H9 (cell line): Measurements from ENCODE around the gene SIPA1L2. TPM values are rescaled to one million over a fixed set of nuclear protein-coding genes. Genes with fewer than 3 reads are reported as not detected.

Source experiments
- DNase-seq: peaks from one replicate; pipeline ENCODE4 v3.0.0-alpha.2; 2017
- H2AFZ ChIP-seq: one replicate; pipeline ENCODE4 v1.6.1; 2013; ENCODE audit warnings: mild to moderate bottlenecking, low read length, control low read depth, moderate library complexity
- H2AK5ac ChIP-seq: 2 replicates; pipeline ENCODE4 v1.6.1; 2013; ENCODE audit warnings: low read length, control low read depth, mixed read lengths; ENCODE audit not compliant: insufficient read length
- H2BK120ac ChIP-seq: one replicate; pipeline ENCODE4 v1.6.1; 2013; ENCODE audit warnings: low read depth, mild to moderate bottlenecking, low read length, control low read depth, inconsistent platforms; ENCODE audit not compliant: poor library complexity, severe bottlenecking
- H2BK12ac ChIP-seq: 2 replicates; pipeline ENCODE4 v1.6.1; 2013; ENCODE audit warnings: low read length, control low read depth, mixed read lengths, low read depth; ENCODE audit not compliant: insufficient read length
- H2BK15ac ChIP-seq: 2 replicates; pipeline ENCODE4 v1.6.1; 2013; ENCODE audit warnings: low read depth, low read length, control low read depth
- H2BK20ac ChIP-seq: one replicate; pipeline ENCODE4 v1.6.1; 2013; ENCODE audit warnings: low read depth, mild to moderate bottlenecking, low read length, control low read depth, inconsistent platforms; ENCODE audit not compliant: poor library complexity, severe bottlenecking
- H2BK5ac ChIP-seq: 2 replicates; pipeline ENCODE4 v1.6.1; 2013; ENCODE audit warnings: low read length, control low read depth, mixed read lengths; ENCODE audit not compliant: insufficient read length
- H3K14ac ChIP-seq: 2 replicates; pipeline ENCODE4 v1.6.1; 2013; ENCODE audit warnings: low read length, control low read depth; ENCODE audit not compliant: insufficient read depth
- H3K18ac ChIP-seq: 2 replicates; pipeline ENCODE4 v1.6.1; 2013; ENCODE audit warnings: low read depth, mild to moderate bottlenecking, mixed read lengths, low read length, control low read depth; ENCODE audit not compliant: insufficient read length
- H3K23ac ChIP-seq: 2 replicates; pipeline ENCODE4 v1.6.1; 2013; ENCODE audit warnings: low read length, control low read depth, mixed read lengths, low read depth; ENCODE audit not compliant: insufficient read length
- H3K23me2 ChIP-seq: 2 replicates; pipeline ENCODE4 v1.6.1; 2013; ENCODE audit warnings: low read depth, mild to moderate bottlenecking, mixed read lengths, low read length, control low read depth; ENCODE audit not compliant: insufficient read length, poor library complexity, severe bottlenecking
- H3K27ac ChIP-seq: 2 replicates; pipeline ENCODE4 v1.5.1; 2013; ENCODE audit warnings: low read length, control low read depth, mixed read lengths, low read depth; ENCODE audit not compliant: insufficient read length
- H3K27me3 ChIP-seq: 2 replicates; pipeline ENCODE4 v1.6.1; 2013; ENCODE audit warnings: low read length, control low read depth, inconsistent platforms; ENCODE audit not compliant: insufficient read depth
- H3K4ac ChIP-seq: 2 replicates; pipeline ENCODE4 v1.6.1; 2013; ENCODE audit warnings: low read depth, mild to moderate bottlenecking, control low read depth, inconsistent platforms, low read length, moderate library complexity
- H3K4me1 ChIP-seq: 2 replicates; pipeline ENCODE4 v1.6.1; 2013; ENCODE audit warnings: low read length, control low read depth, inconsistent platforms; ENCODE audit not compliant: insufficient read depth
- H3K4me2 ChIP-seq: 2 replicates; pipeline ENCODE4 v1.6.1; 2013; ENCODE audit warnings: low read length, control low read depth, mixed read lengths; ENCODE audit not compliant: insufficient read length, insufficient read depth
- H3K56ac ChIP-seq: 2 replicates; pipeline ENCODE4 v1.6.1; 2013; ENCODE audit warnings: low read depth, mild to moderate bottlenecking, mixed read lengths, low read length, control low read depth; ENCODE audit not compliant: insufficient read length
- H3K79me1 ChIP-seq: 2 replicates; pipeline ENCODE4 v1.6.1; 2013; ENCODE audit warnings: low read depth, mild to moderate bottlenecking, moderate library complexity, low read length, control low read depth, inconsistent platforms; ENCODE audit not compliant: insufficient read depth, poor library complexity, severe bottlenecking
- H3K79me2 ChIP-seq: 2 replicates; pipeline ENCODE4 v1.6.1; 2013; ENCODE audit warnings: low read length, control low read depth, inconsistent platforms; ENCODE audit not compliant: insufficient read depth
- H3K9ac ChIP-seq: 2 replicates; pipeline ENCODE4 v1.6.1; 2013; ENCODE audit warnings: low read length, control low read depth, mixed read lengths; ENCODE audit not compliant: insufficient read length; ENCODE audit errors: extremely low read depth
- H3K9me3 ChIP-seq: one replicate; pipeline ENCODE4 v1.6.1; 2013; ENCODE audit warnings: low read depth, low read length, inconsistent platforms; ENCODE audit not compliant: control insufficient read depth
- H3T11ph ChIP-seq: one replicate; pipeline ENCODE4 v1.6.1; 2013; ENCODE audit warnings: mild to moderate bottlenecking, low read length, control low read depth, inconsistent platforms
- H4K20me1 ChIP-seq: one replicate; pipeline ENCODE4 v1.6.1; 2013; ENCODE audit not compliant: control insufficient read depth, insufficient read length, insufficient read depth
- H4K5ac ChIP-seq: 2 replicates; pipeline ENCODE4 v1.6.1; 2013; ENCODE audit warnings: low read depth, mild to moderate bottlenecking, mixed read lengths, low read length, control low read depth; ENCODE audit not compliant: insufficient read length
- H4K8ac ChIP-seq: replicated peaks from 2 replicates; pipeline ENCODE4 v1.6.1; 2013; ENCODE audit warnings: low read length, control low read depth, mixed read lengths, low read depth; ENCODE audit not compliant: insufficient read length
- H4K91ac ChIP-seq: 2 replicates; pipeline ENCODE4 v1.6.1; 2013; ENCODE audit warnings: low read depth, mild to moderate bottlenecking, moderate library complexity, mixed read lengths, low read length, control low read depth; ENCODE audit not compliant: insufficient read length
- H3K27ac Mint-ChIP-seq, 3 experiments: 2 replicates in 2 of 3; 3 replicates in 1 of 3; pipeline ENCODE4 v1.8.0; 2020 to 2021; ENCODE audit warnings: mixed read lengths in 3 of 3, mild to moderate bottlenecking in 1 of 3, moderate library complexity in 1 of 3
- H3K27me3 Mint-ChIP-seq: 2 replicates; pipeline ENCODE4 v1.8.0; 2021; ENCODE audit warnings: low read depth, mild to moderate bottlenecking, moderate library complexity, mixed read lengths
- H3K36me3 Mint-ChIP-seq, 3 experiments: 2 replicates in 2 of 3; 3 replicates in 1 of 3; pipeline ENCODE4 v1.8.0; 2020 to 2021; ENCODE audit warnings: low read depth in 3 of 3, mixed read lengths in 3 of 3; ENCODE audit not compliant: insufficient read depth in 1 of 3
- H3K4me1 Mint-ChIP-seq, 2 experiments: 2 replicates each; pipeline ENCODE4 v1.8.0; 2020; ENCODE audit warnings: mixed read lengths in 2 of 2
- H3K4me3 Mint-ChIP-seq, 2 experiments: 2 replicates in 1 of 2; 3 replicates in 1 of 2; pipeline ENCODE4 v1.8.0; 2020 to 2021; ENCODE audit warnings: mild to moderate bottlenecking in 2 of 2, mixed read lengths in 2 of 2, moderate library complexity in 1 of 2
- H3K9me3 Mint-ChIP-seq, 2 experiments: 2 replicates in 1 of 2; 3 replicates in 1 of 2; pipeline ENCODE4 v1.8.0; 2020; ENCODE audit warnings: mild to moderate bottlenecking in 2 of 2, mixed read lengths in 2 of 2, moderate library complexity in 1 of 2
- WGBS: extraction: QIAGEN DNeasy Blood & Tissue Kit; methylation state at CpG from one replicate; pipeline ENCODE4 v1.1.7; 2013; ENCODE audit warnings: missing lambda C conversion rate, low lambda C conversion rate, mixed read lengths; ENCODE audit not compliant: insufficient read length; ENCODE audit errors: extremely low coverage; 5-methylcytosine and 5-hydroxymethylcytosine counted together
- total RNA-seq: library from RNA; stranded (reverse); gene quantifications from 2 replicates; pipeline ENCODE4 v1.2.1, GENCODE V29; 2021
- TF ChIP-seq, protein P1 (sequence below): fragments of 200-600 bp; sonication (generic); conservative IDR thresholded peaks from 3 replicates; pipeline ENCODE4 v1.8.0; 2021; ENCODE audit warnings: antibody characterized with exemption, mild to moderate bottlenecking

The SIPA1L2 gene
- total RNA-seq, 1 experiment from 2014 or later = 5.2 TPM

DNA sequence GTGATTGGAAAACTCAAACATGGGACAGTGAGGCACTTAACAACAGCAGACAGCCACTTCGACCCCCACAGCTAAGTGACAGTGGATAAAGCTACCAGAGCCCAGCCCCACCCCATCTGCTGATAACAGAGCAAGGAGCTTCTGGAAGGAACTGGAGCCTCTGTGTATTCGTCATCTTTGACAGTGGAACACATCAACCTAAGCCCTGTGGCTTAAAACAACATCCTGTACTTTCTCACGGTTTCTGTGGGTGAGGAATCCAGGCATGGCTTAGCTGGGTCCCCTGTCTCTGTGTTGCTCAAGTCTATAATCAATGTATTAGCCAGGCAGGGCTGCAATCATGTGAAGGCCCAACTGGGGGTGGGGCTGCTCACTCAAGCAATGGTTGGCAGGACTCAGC, 18.4 kb upstream of the SIPA1L2 start:
- Histone ChIP-seq H2BK120ac (no peak overlapping the region), H3K23ac (no peak overlapping the region), H2BK12ac (no peak overlapping the region), H4K91ac (no peak overlapping the region), H2BK20ac (no peak overlapping the region), H3K23me2 (no peaks in the 10 kb centered on the region), H3T11ph (no peak overlapping the region), H4K8ac (no peak overlapping the region), H2AK5ac (no peak overlapping the region), H3K18ac (no peak overlapping the region), H3K9ac (no peak overlapping the region), H3K27ac (no peak overlapping the region), H3K56ac (no peak overlapping the region), H3K14ac (no peak overlapping the region), H3K4ac (no peak overlapping the region), H3K4me2 (no peak overlapping the region), H3K4me1 (no peaks in the 10 kb centered on the region), H2AFZ (no peak overlapping the region), H3K79me1 (no peaks in the 10 kb centered on the region), H3K9me3 (no peaks in the 10 kb centered on the region), H4K20me1 (no peaks in the 10 kb centered on the region), H4K5ac (no peak overlapping the region), H2BK5ac (no peak overlapping the region), H2BK15ac (no peak overlapping the region), H3K27me3 (no peaks in the 10 kb centered on the region), H3K79me2 (no peaks in the 10 kb centered on the region)
- Mint-ChIP-seq H3K4me1 (no peaks in the 10 kb centered on the region), H3K4me3 (no peak overlapping the region), H3K36me3 (no peaks in the 10 kb centered on the region), H3K27ac (no peak overlapping the region), H3K9me3 (no peaks in the 10 kb centered on the region; a peak in 1 of 5 replicates), H3K27me3 (peaks cover 9% of the 10 kb centered on the region)
- DNase-seq = no peak
- no CpG with 5 or more reads among the region's 3 CpGs for WGBS
- TF ChIP-seq, protein P1, sequence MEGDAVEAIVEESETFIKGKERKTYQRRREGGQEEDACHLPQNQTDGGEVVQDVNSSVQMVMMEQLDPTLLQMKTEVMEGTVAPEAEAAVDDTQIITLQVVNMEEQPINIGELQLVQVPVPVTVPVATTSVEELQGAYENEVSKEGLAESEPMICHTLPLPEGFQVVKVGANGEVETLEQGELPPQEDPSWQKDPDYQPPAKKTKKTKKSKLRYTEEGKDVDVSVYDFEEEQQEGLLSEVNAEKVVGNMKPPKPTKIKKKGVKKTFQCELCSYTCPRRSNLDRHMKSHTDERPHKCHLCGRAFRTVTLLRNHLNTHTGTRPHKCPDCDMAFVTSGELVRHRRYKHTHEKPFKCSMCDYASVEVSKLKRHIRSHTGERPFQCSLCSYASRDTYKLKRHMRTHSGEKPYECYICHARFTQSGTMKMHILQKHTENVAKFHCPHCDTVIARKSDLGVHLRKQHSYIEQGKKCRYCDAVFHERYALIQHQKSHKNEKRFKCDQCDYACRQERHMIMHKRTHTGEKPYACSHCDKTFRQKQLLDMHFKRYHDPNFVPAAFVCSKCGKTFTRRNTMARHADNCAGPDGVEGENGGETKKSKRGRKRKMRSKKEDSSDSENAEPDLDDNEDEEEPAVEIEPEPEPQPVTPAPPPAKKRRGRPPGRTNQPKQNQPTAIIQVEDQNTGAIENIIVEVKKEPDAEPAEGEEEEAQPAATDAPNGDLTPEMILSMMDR = no peak
